GM06990 (cell line): ENCODE results near the gene MSTO1.
"Not testable (repeated sequence)": the region's sequence is repeated elsewhere in the genome, so short reads cannot be mapped to it uniquely, and the experiment has no call there.

Experiments used
- DNase-seq: peaks from one replicate; pipeline ENCODE4 v3.0.0-alpha.2; 2011; ENCODE audit not compliant: insufficient read length; ENCODE audit errors: extremely low read depth
- H3K27me3 ChIP-seq: replicated peaks from 2 replicates; pipeline ENCODE4 v1.6.0; 2011; ENCODE audit warnings: low read length; ENCODE audit not compliant: control insufficient read depth, insufficient read depth
- H3K36me3 ChIP-seq: 2 replicates; pipeline ENCODE4 v1.5.1; 2011; ENCODE audit warnings: low read length; ENCODE audit not compliant: control insufficient read depth, insufficient read depth
- H3K4me3 ChIP-seq: replicated peaks from 2 replicates; pipeline ENCODE4 v1.5.1; 2011; ENCODE audit warnings: low read depth, mild to moderate bottlenecking, control low read depth, low read length
- TF ChIP-seq, protein P1 (sequence below): IDR thresholded peaks from 2 replicates; pipeline ENCODE4 v1.5.1; 2011; ENCODE audit warnings: low read length, control low read depth, mild to moderate bottlenecking, inconsistent platforms; ENCODE audit not compliant: insufficient read depth, poor library complexity, severe bottlenecking

The MSTO1 gene

DNA sequence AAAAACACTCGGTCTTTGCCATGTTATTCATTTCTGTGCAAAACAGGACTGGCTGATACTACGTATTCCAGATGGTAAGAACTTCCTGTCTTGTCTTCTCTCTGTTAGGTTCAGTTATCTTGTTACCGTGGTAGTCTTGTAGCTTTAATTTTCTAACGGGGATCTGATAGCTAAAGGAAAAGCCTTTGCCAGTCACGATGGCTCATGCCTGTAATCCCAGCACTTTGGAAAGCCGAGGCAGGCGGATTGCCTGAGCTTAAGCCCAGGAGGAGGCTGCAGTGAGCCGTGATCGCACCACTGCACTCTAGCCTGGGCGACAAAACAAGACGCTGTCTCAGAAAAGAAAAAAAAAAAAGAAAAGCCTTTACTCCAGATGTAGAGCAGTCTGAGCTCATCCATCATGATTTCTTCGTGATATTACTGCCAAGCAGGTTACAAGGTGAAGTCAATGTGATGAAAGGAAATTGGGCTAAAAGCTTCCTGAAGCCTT is 11.1 kb upstream of the MSTO1 start:
- Histone ChIP-seq H3K27me3 (no peaks in the 10 kb centered on the region), H3K36me3 (no peaks in the 10 kb centered on the region), H3K4me3 (no peak overlapping the region)
- TF ChIP-seq, protein P1, sequence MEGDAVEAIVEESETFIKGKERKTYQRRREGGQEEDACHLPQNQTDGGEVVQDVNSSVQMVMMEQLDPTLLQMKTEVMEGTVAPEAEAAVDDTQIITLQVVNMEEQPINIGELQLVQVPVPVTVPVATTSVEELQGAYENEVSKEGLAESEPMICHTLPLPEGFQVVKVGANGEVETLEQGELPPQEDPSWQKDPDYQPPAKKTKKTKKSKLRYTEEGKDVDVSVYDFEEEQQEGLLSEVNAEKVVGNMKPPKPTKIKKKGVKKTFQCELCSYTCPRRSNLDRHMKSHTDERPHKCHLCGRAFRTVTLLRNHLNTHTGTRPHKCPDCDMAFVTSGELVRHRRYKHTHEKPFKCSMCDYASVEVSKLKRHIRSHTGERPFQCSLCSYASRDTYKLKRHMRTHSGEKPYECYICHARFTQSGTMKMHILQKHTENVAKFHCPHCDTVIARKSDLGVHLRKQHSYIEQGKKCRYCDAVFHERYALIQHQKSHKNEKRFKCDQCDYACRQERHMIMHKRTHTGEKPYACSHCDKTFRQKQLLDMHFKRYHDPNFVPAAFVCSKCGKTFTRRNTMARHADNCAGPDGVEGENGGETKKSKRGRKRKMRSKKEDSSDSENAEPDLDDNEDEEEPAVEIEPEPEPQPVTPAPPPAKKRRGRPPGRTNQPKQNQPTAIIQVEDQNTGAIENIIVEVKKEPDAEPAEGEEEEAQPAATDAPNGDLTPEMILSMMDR, result no peak
- no peak for DNase-seq

DNA sequence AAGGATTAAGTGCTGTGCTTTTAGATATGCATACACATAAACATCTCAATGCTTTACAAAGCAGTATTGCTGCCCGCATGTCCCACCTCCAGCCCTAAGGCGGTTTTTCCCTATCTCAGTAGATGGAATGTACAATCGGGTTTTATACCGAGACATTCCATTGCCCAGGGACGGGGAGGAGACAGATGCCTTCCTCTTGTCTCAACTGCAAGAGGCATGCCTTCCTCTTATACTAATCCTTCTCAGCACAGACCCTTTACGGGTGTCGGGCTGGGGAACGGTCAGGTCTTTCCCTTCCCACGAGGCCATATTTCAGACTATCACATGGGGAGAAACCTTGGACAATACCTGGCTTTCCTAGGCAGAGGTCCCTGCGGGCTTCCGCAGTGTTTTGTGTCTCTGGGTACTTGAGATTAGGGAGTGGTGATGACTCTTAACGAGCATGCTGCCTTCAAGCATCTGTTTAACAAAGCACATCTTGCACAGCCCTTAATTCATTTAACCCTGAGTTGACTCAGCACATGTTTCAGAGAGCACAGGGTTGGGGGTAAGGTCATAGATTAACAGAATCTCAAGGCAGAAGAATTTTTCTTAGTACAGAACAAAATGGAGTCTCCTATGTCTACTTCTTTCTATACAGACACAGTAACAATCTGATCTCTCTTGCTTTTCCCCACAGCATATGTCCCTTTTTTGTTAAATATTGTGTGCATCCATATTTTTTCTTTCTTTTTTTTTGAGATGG is 10.0 kb upstream of the MSTO1 start:
- DNase-seq, H3K27me3 ChIP-seq, H3K4me3 ChIP-seq, H3K36me3 ChIP-seq: not testable (repeated sequence)

DNA sequence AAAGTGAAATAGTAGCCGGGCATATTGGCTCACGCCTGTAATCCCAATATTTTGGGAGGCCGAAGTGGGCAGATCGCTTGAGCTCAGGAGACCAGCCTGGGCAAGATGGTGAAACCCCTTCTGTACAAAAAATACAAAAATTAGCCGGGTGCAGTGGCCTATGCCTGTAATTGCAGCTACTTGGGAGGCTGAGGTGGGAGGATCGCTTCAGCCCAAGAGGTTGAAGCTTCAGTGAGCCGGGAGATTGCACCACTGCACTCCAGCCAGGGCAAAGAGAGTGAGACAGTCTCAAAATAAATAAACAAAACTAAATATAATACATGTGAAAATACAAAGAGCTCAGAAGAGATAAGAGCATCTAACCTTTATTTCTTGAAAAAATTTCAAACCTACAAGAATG is 2.3 kb upstream of the MSTO1 start:
- no peak for DNase-seq
- Histone ChIP-seq H3K27me3 (no peaks in the 10 kb centered on the region), H3K4me3 (no peak overlapping the region), H3K36me3 (no peaks in the 10 kb centered on the region; the same call in 1 of the 2 replicates)
- TF ChIP-seq, protein P1, result no peak

DNA sequence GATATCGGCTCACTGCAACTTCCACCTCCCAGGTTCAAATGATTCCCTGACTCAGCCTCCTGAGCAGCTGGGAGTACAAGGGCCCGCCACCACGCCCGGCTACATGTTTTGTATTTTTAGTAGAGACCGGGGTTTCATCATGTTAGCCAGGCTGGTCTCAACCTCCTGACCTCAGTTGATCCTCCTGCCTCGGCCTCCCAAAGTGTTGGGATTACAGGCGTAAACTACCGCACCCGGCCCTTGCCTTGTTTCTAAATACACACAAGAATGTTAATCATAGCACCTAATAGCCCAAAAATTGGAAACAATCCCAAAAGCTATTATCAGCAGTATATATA is 1.2 kb upstream of the MSTO1 start:
- TF ChIP-seq, protein P1, result no peak
- Histone ChIP-seq H3K27me3 (no peaks in the 10 kb centered on the region), H3K4me3 (no peak overlapping the region), H3K36me3 (peaks cover 1% of the 10 kb centered on the region)
- DNase-seq, result no peak

DNA sequence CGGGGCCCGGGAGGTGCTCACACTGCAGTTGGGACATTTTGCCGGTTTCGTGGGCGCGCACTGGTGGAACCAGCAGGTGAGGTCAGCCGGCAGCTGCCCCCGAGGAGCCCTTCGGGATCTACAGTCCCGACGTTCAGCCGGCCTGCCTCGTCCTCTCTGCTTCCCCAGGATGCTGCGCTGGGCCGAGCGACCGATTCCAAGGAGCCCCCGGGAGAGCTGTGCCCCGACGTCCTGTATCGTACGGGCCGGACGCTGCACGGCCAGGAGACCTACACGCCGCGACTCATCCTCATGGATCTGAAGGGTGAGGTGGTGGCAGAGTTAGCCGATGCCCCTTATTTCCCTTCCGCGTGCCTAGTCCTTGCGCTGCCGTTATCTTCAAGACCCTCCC is 234 bp downstream of the MSTO1 start:
- not testable (repeated sequence) for H3K36me3 ChIP-seq, H3K27me3 ChIP-seq, DNase-seq
- H3K4me3 ChIP-seq, result peak overlapping the region; percentile 67

DNA sequence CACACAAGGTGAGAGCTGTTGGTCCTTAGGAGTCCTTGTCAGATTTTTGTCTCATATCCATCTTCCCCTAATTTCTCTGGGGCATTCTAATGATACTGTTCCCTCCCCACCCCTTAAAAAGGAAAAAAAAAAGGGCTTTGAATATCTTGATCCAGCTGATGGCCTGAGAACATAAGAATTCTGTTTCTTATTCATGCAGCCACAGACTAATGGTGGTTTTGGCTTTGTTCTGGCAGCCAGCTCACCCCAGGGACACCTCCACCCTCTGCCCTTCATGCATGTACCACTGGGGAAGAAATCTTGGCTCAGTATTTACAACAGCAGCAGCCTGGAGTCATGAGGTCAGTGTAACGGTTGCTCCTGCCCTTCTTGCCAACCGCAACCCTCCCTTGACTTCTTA is 3.2 kb downstream of the MSTO1 start:
- H3K36me3 ChIP-seq, H3K4me3 ChIP-seq, H3K27me3 ChIP-seq, DNase-seq: not testable (repeated sequence)

DNA sequence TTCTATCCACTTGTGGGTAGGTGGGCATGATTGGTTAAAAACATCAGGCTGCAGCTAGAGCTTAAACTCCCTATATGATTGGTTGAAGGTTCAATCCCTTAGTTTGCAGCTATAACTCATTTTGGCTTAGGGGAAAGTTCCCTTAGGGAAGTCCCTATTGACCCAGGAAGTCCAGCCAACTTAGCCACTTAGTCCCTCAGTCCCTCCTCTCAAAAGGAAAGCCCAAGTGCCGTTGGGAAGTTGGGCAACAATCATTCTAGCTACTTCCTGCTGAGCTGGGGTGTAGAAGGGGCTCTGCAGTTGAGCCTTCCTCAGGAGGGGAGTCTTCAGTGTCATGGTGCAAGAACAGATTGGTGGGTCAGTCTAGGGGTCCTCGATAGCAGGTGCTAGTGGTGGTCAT is 12.2 kb downstream of the MSTO1 start:
- Histone ChIP-seq H3K27me3 (no peaks in the 10 kb centered on the region; the same call in 1 of the 2 replicates), H3K36me3 (no peaks in the 10 kb centered on the region), H3K4me3 (no peak overlapping the region)
- TF ChIP-seq, protein P1, result no peak
- no peak for DNase-seq
